ENCODE results near the gene PLEKHA8. TPM values are rescaled to one million over a fixed set of nuclear protein-coding genes. Genes with fewer than 3 reads are reported as not detected.

Gene PLEKHA8
- total and polyA plus RNA-seq, 2 of the 8 experiments (the other 6 are each of a cell fraction or from before 2014, with no cell fraction given): 10.7 to 44.0 TPM

- Histone ChIP-seq H3K23ac (ENCODE audit: insufficient read length) (no peak overlapping the region), H4K5ac (ENCODE audit: insufficient read length, low read depth, low read length) (no peak overlapping the region), H3K36me3 (ENCODE audit: control insufficient read depth in 2 of 4, insufficient read depth in 4 of 4, low read length in 3 of 4) (peaks cover 0 to 3% (median 0%) of the 10 kb centered on the region in 4 experiments; a peak in 2 of 8 replicates), H3K4ac (replicated peaks; ENCODE audit: insufficient read length, low read depth, low read length) (no peak overlapping the region), H4K20me1 (replicated peaks in 1 of 2; ENCODE audit: control insufficient read depth in 1 of 2, insufficient read depth in 2 of 2, low read length in 2 of 2) (peaks cover 0 to 3% of the 10 kb centered on the region in 2 experiments), H3K4me1 (replicated peaks in 1 of 4; ENCODE audit: control insufficient read depth in 3 of 4, insufficient read depth in 4 of 4, low read length in 3 of 4) (peaks cover 0 to 3% (median 0%) of the 10 kb centered on the region in 4 experiments; a peak in 1 of 7 replicates), H3K9me3 (ENCODE audit: insufficient read depth in 2 of 2, low read depth in 1 of 2, low read length in 1 of 2) (no peaks in the 10 kb centered on the region), H2BK15ac (ENCODE audit: low read length) (no peak overlapping the region), H2AFZ (ENCODE audit: low read length) (no peak overlapping the region), H3K4me3 (ENCODE audit: extremely low read depth in 1 of 4, insufficient read depth in 2 of 4, low read depth in 3 of 4, low read length in 4 of 4) (no peak overlapping the region), H3K27me3 (replicated peaks in 1 of 4; ENCODE audit: control insufficient read depth in 3 of 4, extremely low read depth in 1 of 4, insufficient read depth in 3 of 4, low read length in 3 of 4) (no peaks in the 10 kb centered on the region), H3K56ac (replicated peaks; ENCODE audit: insufficient read length, low read depth, low read length) (no peak overlapping the region), H3K4me2 (ENCODE audit: insufficient read depth in 1 of 2, low read depth in 2 of 2, low read length in 2 of 2) (no peak overlapping the region), H4K91ac (replicated peaks; ENCODE audit: insufficient read length, low read length) (no peak overlapping the region), H2BK5ac (ENCODE audit: low read depth, low read length) (no peak overlapping the region), H2BK20ac (ENCODE audit: low read length) (no peak overlapping the region), H3K23me2 (ENCODE audit: low read depth, low read length) (no peaks in the 10 kb centered on the region), H2AK5ac (ENCODE audit: low read depth, low read length) (no peak overlapping the region), H3K27ac (ENCODE audit: low read depth, low read length) (no peak overlapping the region), H3K79me1 (ENCODE audit: low read depth, low read length) (no peaks in the 10 kb centered on the region; the same call in 1 of the 2 replicates), H3K18ac (ENCODE audit: extremely low read depth, low read length) (no peak overlapping the region), H4K8ac (ENCODE audit: extremely low read depth, insufficient read depth, low read length) (no peak overlapping the region), H3K9ac (replicated peaks in 1 of 4; ENCODE audit: extremely low read depth in 1 of 4, low read depth in 3 of 4, low read length in 3 of 4) (no peak overlapping the region), H2BK120ac (replicated peaks; ENCODE audit: low read depth, low read length) (no peak overlapping the region), H2BK12ac (ENCODE audit: low read depth, low read length) (no peak overlapping the region), H3K14ac (ENCODE audit: insufficient read length) (no peak overlapping the region), H3K79me2 (ENCODE audit: control insufficient read depth in 1 of 2, insufficient read depth in 2 of 2, low read length in 2 of 2) (no peaks in the 10 kb centered on the region)
- no peak for FAIRE-seq
- POLR2A ChIA-PET (ENCODE audit: partially characterized antibody): no interaction called here
- DNase-seq (ENCODE audit: low read depth in 1 of 2, low spot score in 2 of 2): no peak
- CTCF ChIA-PET (ENCODE audit: partially characterized antibody): interaction anchor here (1.6 to 4.7 kb wide), 2 partner anchors 13 to 26 kb away, joined by 3 to 17 read pairs; no protein-coding TSS in a partner anchor
- TF ChIP-seq E2F6 (IDR thresholded peaks at IDR 0.05): no peak
Measured at GRCh38 chr7:30088362-30088761, 60.1 kb downstream of the PLEKHA8 start.
